Kidney tubule cell (primary cell): Measurements from ENCODE around the gene HSD11B2.
A peak's percentile ranks its signal among the peaks of the same experiment; 100 is the strongest.
"Not testable (repeated sequence)": the region's sequence is repeated elsewhere in the genome, so short reads cannot be mapped to it uniquely, and the experiment has no call there.

ENCODE experiments used
- DNase-seq: peaks from one replicate; pipeline ENCODE4 v3.0.0-alpha.2; 2018; ENCODE audit warnings: low spot score

Gene HSD11B2

DNA sequence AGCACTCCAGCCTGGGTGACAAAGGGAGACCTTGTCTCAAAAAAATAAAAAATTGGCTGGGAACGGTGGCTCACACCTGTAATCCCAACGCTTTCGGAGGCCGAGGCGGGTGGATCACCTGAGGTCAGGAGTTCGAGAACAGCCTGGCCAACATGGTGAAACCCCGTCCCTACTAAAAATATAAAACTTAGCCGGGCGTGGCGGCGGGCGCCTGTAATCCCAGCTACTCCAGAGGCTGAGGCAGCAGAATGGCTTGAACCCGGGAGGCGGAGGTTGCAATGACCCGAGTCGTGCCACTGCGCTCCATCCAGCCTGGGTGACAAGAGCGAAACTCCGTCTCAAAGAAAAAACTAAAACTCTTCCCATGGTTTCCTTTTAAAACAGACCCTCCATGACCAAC lies 15.5 kb upstream of the HSD11B2 start:
- DNase-seq, result not testable (repeated sequence)

DNA sequence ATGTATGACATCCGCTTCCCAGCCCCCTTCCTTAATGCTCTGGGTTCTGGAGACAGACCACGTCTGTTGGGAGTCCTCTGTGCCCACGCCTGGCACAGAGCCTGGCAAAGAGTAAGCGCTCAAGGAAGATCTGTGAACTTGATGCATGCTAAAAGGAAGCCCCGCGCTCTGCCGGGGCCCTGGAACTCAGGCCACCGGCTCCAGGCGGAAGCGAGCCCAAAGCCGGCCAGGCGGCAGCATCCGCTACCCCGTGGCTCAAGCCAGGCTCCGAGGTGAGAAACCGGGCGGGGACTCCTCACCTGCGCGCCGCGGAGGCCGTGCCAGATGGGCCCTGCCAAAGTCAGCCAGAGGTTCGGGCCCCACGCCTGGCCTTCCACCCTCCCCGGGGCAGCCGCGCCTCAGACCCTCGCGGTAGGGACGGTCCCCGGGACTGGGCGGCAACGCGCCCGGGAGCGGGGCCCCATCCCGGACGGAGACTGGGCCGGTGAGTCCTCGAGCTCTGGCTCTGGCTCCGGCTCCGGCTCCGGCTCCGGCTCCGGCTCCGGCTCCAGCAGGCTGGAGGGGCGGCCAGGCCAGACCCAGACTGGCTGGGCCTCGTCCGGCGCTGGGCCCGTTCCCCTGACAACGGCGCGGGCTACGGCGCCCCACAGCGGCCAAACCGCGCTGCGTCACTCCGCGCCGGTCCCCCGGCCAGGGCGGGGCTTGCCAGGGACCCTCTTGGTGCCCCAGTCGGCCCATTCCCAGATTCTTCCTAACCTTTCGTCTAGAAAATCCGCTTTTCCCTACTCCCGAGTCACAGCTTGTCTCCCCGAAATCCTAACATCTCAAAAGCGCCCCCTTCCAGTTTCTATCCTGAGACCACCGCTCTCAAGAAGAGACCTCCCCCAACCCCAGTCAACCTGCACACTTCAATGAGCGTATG lies 14.8 kb upstream of the HSD11B2 start, which contains the start of gene ZDHHC1:
ZDHHC1 (minus strand) TSS at position 606 of the 922 bp plus-strand sequence. CDS start 8,702 bp downstream, outside the sequence.
- DNase-seq, result peak; percentile 72

DNA sequence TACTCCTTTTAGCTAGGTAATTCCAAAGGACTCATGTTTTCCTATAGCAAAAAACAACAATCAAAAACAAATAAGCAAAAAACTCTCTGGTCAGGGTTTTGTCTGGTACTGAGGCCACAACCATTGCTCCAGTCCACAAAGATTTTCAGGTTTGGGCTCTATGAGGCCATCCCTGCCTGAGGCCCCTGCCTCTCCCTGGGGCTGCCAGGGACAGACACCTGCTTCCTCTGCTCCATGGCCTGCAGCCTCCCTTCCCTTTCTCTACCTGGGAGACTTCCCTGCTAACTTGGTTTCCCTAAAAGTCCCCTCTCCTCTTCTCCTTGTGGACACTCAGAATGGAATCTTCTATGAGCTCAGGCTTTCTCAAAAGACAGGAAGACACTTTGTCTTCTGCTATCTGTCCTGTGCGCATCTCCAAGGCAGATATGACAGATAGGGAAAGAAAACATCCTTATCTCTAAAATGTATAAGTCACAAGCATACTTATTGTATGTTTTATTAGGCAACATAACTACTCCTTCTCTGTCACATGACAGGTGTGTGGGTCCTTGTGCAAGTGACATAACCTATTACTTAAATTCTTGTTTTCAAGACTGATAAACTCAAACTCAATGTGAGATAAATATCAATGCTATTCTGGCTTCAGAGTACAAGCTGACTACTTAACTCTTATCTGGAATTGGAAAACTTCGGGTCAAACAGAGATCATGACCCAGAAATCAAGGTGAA lies 13.4 kb upstream of the HSD11B2 start:
- no peak for DNase-seq

DNA sequence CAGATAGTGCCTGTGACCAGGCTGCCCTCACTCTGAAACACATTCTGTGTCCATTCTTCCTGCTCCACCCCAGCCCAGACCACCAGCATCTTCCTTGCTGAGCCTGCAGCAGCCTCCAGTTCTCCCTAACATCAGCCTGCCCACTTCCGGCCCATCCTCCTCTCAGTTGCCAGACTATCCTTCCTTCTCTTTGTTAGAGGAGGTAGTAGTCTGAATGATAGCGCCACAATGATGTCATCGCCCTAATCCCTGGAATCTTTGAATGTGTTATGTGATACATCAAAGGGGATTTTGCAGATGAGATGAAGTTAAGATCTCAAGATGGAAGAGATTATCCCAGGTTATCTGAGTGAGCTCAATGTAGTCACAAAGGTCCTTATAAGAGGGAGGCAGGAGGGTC lies 11.4 kb upstream of the HSD11B2 start:
- no peak for DNase-seq

GRCh38 chr16:67419931-67420330 lies 11.0 kb upstream of the HSD11B2 start:
- DNase-seq, result no peak

GRCh38 chr16:67421030-67421429 lies 9.9 kb upstream of the HSD11B2 start:
- DNase-seq, result no peak

DNA sequence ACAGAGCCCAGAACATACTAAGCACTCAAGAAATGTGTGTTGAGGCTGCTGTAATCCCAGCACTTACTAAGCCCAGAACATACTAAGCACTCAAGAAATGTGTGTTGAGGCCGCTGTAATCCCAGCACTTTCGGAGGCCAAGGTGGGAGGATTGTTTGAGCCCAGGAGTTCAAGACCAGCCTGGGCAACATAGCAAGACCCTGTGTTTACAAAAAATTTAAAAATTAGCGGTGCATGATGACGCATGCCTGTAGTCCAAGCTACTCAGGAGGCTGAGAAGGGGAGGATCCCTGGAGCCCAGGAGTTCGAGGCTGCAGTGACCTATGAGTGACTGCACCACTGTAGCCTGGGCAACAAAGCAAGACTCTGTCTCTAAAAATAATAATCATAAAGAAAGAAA lies 7.9 kb upstream of the HSD11B2 start:
- no peak for DNase-seq

- no peak for DNase-seq
Measured at GRCh38 chr16:67423611-67424260, 7.2 kb upstream of the HSD11B2 start.

GRCh38 chr16:67424261-67424615 lies 6.7 kb upstream of the HSD11B2 start:
- no peak for DNase-seq

- no peak for DNase-seq
Measured at GRCh38 chr16:67425061-67425460, 5.9 kb upstream of the HSD11B2 start.

GRCh38 chr16:67425580-67425979 lies 5.3 kb upstream of the HSD11B2 start:
- no peak for DNase-seq

DNA sequence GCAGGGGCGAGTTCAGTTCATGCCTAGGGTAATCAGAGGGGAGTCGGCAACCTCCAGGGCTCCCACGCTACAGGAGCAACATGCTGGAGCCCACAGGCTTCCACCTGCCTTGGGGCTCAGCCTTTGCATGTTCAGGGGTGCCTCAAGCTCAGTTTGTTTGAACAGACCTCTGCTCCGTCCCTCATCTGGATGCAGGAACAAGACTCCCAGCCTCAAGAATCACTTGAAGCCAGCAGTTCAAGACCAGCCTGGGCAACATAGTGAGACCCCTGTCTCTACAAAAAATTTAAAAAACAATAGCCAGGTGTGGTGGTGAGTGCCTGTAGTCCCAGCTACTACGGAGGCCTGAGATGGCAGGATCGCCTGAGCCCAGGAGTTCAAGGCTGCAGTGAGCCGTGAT lies 4.9 kb upstream of the HSD11B2 start:
- DNase-seq, result no peak

DNA sequence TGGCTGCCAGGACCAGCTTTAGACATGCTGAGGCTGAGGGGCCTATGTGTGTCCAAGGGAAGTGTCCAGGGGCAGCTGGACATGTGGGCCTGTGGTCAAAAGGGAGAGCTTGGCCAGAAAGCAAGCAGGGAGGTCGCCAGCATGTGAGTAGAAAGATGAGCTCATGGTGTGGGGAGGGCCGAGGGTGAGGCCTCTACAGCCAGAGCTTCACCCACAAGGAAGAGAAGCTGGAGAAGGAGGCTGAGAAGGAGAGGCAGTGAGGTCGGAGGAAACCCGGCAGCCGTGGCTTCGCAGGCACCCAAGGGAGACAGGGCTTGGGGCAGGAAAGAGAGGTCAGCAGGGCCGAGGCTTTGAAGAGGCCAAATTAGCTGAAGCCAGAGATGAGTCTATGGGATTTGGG lies 4.0 kb upstream of the HSD11B2 start:
- peak; percentile 23 for DNase-seq

GRCh38 chr16:67428146-67428731 lies 2.7 kb upstream of the HSD11B2 start:
- peak; percentile 73 for DNase-seq

- DNase-seq, result no peak
Measured at GRCh38 chr16:67429053-67429798, 1.7 kb upstream of the HSD11B2 start.

DNA sequence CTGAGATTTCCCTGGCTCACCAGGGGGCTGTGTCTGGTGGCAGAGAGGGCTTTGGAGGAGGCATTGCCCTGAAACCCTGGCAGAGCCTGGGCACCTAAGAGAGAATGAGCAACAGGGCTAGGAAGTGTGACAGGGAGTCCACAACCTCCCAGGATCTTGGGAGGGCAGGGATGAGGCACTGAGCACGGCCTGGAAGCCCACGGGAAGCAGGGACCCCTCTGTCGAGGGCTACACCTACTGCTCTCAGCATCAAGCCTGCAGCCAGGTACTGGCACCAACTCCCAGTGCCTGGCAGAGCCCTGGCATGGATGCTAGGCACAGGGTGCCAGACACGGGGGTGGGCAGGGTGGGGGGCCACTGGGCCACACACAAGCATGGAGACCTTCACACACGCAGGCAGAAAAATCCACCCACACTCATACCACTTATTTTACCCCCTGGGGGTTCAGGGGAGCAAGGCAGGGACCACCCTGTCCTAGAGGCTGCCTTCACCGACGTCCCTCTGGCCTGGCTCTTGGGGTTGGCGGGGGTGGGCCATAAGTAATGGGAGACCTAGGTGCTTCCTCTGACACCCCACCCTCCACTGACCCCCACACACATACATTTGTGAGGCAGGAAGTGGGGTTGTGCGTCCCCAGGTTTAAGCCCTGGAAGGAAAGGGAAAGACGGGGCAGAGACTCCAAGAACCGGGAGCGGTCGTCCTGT lies 970 bp upstream of the HSD11B2 start:
- DNase-seq, result no peak

DNA sequence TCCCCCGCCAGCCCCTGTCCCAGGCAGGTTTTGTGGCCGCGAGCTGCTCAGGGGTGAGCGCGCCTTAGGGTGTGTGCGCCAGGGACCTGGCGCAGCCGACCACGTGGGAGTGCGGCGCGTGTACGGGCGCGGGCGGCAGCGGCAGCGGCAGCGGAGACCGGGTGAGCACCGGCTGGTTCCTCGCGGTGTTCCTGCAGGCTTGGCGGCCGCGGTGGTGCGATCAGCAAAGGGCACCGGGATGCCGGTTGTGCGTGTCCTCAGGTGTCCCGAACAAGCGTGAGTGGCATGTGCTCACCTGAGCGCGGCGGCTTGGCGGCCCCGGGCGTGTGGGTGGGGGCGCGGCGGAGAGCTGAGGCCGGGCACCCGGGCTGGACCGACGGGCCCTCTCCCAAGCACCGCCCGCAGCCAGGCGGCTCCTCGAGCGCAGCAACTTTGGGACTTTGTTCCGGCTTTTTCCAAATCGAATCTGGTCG lies 381 bp upstream of the HSD11B2 start:
- DNase-seq, result peak; percentile 33

- no peak for DNase-seq
Measured at GRCh38 chr16:67431775-67432505, 1.0 kb downstream of the HSD11B2 start.

GRCh38 chr16:67432506-67432890 lies 1.6 kb downstream of the HSD11B2 start:
- no peak for DNase-seq

GRCh38 chr16:67433131-67433719 lies 2.3 kb downstream of the HSD11B2 start:
- DNase-seq, result no peak
